RWPE2 (cell line): ENCODE data around the gene STX18.
"Not testable (repeated sequence)": the region's sequence is repeated elsewhere in the genome, so short reads cannot be mapped to it uniquely, and the experiment has no call there.

Experiments used
- ATAC-seq: fragments of 200-7000 bp; cut with Tn5 transposase; 3 replicates; pipeline ENCODE4 v1.9.1; 2021; ENCODE audit warnings: low read depth
- DNase-seq: peaks from one replicate; pipeline ENCODE4 v3.0.0-alpha.2; 2020; ENCODE audit warnings: low spot score
- H3K27ac ChIP-seq: fragments of 450-650 bp; 2 replicates; pipeline ENCODE4 v1.5.1; 2017; ENCODE audit warnings: mild to moderate bottlenecking; ENCODE audit not compliant: poor library complexity, severe bottlenecking
- H3K27me3 ChIP-seq: fragments of 250-450 bp; sonication (Bioruptor Pico); 2 replicates; pipeline ENCODE4 v1.5.1; 2021; ENCODE audit warnings: mild to moderate bottlenecking, moderate library complexity; ENCODE audit not compliant: insufficient read depth, poor library complexity, severe bottlenecking
- H3K36me3 ChIP-seq: fragments of 250-450 bp; sonication (Bioruptor Pico); 2 replicates; pipeline ENCODE4 v1.5.1; 2020; ENCODE audit warnings: low read depth, mild to moderate bottlenecking, moderate library complexity
- H3K4me1 ChIP-seq: fragments of 250-450 bp; sonication (Bioruptor Pico); 2 replicates; pipeline ENCODE4 v1.5.1; 2021; ENCODE audit warnings: mild to moderate bottlenecking, moderate library complexity; ENCODE audit not compliant: insufficient read depth, poor library complexity, severe bottlenecking
- H3K4me3 ChIP-seq: fragments of 250-450 bp; sonication (Bioruptor Pico); 2 replicates; pipeline ENCODE4 v1.5.1; 2021; ENCODE audit warnings: mild to moderate bottlenecking, moderate library complexity; ENCODE audit not compliant: severe bottlenecking
- H3K9me3 ChIP-seq: fragments of 250-450 bp; sonication (Bioruptor Pico); 2 replicates; pipeline ENCODE4 v1.5.1; 2021; ENCODE audit warnings: mild to moderate bottlenecking, moderate library complexity; ENCODE audit not compliant: severe bottlenecking
- CTCF ChIP-seq: fragments of 450-650 bp; IDR thresholded peaks from one replicate; pipeline ENCODE4 v1.5.1; 2017; ENCODE audit warnings: mild to moderate bottlenecking, moderate library complexity; ENCODE audit not compliant: poor library complexity, severe bottlenecking

Gene STX18

GRCh38 chr4:4474476-4474875 lies 67.4 kb downstream of the STX18 start:
- DNase-seq, result no peak
- H3K27ac ChIP-seq, result no peak overlapping the region
- H3K4me1 ChIP-seq, result no peaks in the 10 kb centered on the region
- TF ChIP-seq CTCF, result no peak
- ATAC-seq, result no peak
- no peaks in the 10 kb centered on the region for H3K9me3 ChIP-seq
- H3K4me3 ChIP-seq, result no peak overlapping the region
- peaks cover 14% of the 10 kb centered on the region for H3K36me3 ChIP-seq
- no peaks in the 10 kb centered on the region for H3K27me3 ChIP-seq

- no peak overlapping the region for H3K27ac ChIP-seq
- ATAC-seq (no peak), DNase-seq (no peak)
- no peaks in the 10 kb centered on the region for H3K9me3 ChIP-seq
- H3K36me3 ChIP-seq, result peaks cover 24% of the 10 kb centered on the region
- no peak for TF ChIP-seq CTCF
- H3K4me1 ChIP-seq, result no peaks in the 10 kb centered on the region
- H3K4me3 ChIP-seq, result no peak overlapping the region
- H3K27me3 ChIP-seq, result no peaks in the 10 kb centered on the region
Observed at GRCh38 chr4:4472344-4472958, 69.4 kb downstream of the STX18 start.

- TF ChIP-seq CTCF, result no peak
- no peak overlapping the region for H3K27ac ChIP-seq
- no peak for DNase-seq
- no peaks in the 10 kb centered on the region for H3K9me3 ChIP-seq
- no peak overlapping the region for H3K4me3 ChIP-seq
- peaks cover 24% of the 10 kb centered on the region for H3K36me3 ChIP-seq
- H3K27me3 ChIP-seq, result no peaks in the 10 kb centered on the region
- H3K4me1 ChIP-seq, result no peaks in the 10 kb centered on the region
- no peak for ATAC-seq
Observed at GRCh38 chr4:4471195-4471594, 70.7 kb downstream of the STX18 start.

GRCh38 chr4:4470208-4470607 lies 71.6 kb downstream of the STX18 start:
- H3K4me1 ChIP-seq, result no peaks in the 10 kb centered on the region
- no peaks in the 10 kb centered on the region for H3K9me3 ChIP-seq
- H3K4me3 ChIP-seq, result no peak overlapping the region
- H3K27me3 ChIP-seq, result no peaks in the 10 kb centered on the region
- ATAC-seq, result no peak
- no peak overlapping the region for H3K27ac ChIP-seq
- DNase-seq, result no peak
- TF ChIP-seq CTCF, result no peak
- H3K36me3 ChIP-seq, result peaks cover 27% of the 10 kb centered on the region

GRCh38 chr4:4465238-4465637 lies 76.6 kb downstream of the STX18 start:
- H3K9me3 ChIP-seq, H3K27me3 ChIP-seq, DNase-seq, ATAC-seq, H3K27ac ChIP-seq, H3K4me1 ChIP-seq, H3K4me3 ChIP-seq: not testable (repeated sequence)
- peaks cover 28% of the 10 kb centered on the region for H3K36me3 ChIP-seq
